Measurements from ENCODE around the gene MKNK2.

DNA sequence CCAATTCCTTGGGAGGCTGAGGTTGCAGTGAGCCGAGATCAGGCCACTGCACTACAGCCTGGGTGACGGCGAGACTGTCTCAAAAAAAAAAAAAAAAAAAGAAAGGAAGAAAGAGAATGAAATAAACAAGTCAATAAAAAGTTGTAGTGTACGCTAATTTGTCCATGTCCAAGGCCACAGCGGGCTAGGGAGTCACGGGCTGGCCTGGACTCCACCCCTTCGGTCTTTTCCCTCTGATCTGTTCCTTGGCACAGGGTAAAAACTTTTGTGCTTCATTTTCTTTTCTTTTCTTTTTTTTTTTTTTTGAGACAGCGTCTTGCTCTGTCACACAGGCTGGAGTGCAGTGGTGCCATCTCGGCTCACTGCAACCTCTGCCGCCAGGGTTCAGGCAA, 19.4 kb upstream of the MKNK2 start:
- TF ChIP-seq NFRKB (IDR thresholded peaks at IDR 0.05), result no peak
- no peak for TF ChIP-seq TARDBP (IDR thresholded peaks at IDR 0.05)
- no peak for TF ChIP-seq ZNF384 (IDR thresholded peaks at IDR 0.05)
- no peak for TF ChIP-seq SP1 (IDR thresholded peaks at IDR 0.05)
- TF ChIP-seq SUZ12 (IDR thresholded peaks at IDR 0.05), result no peak
- TF ChIP-seq FOXA1 (IDR thresholded peaks at IDR 0.05), result no peak
- TF ChIP-seq HDGF (IDR thresholded peaks at IDR 0.05; ENCODE audit: borderline replicate concordance), result no peak
